H1 (cell line): ENCODE data around the gene PABPN1. TPM values are rescaled to one million over a fixed set of nuclear protein-coding genes. Genes with fewer than 3 reads are reported as not detected.

ENCODE experiments used
- BCL11A ChIP-seq, 2 experiments: IDR thresholded peaks; one replicate each; pipeline ENCODE4 v1.6.1; 2011; ENCODE audit warnings: low read depth in 2 of 2, low read length in 2 of 2, mild to moderate bottlenecking in 2 of 2
- EZH2 ChIP-seq: fragments of 200-600 bp; sonication (generic); IDR thresholded peaks from 2 replicates; pipeline ENCODE4 v1.7.1; 2012; ENCODE audit warnings: low read depth, mild to moderate bottlenecking, moderate library complexity, low read length, inconsistent platforms; ENCODE audit not compliant: severe bottlenecking
- GTF2F1 ChIP-seq: IDR thresholded peaks from 2 replicates; pipeline ENCODE4 v1.6.1; 2012; ENCODE audit warnings: low read depth, low read length, improper control_type of control experiment, borderline replicate concordance
- HDAC2 ChIP-seq, 2 experiments: fragments of 300-600 bp in 1 of 2; sonication (generic) in 1 of 2; IDR thresholded peaks; 2 replicates each; pipeline ENCODE4 v1.6.1; 2011 to 2012; ENCODE audit warnings: low read depth in 2 of 2, low read length in 2 of 2, mild to moderate bottlenecking in 2 of 2, moderate library complexity in 2 of 2, borderline replicate concordance in 1 of 2, inconsistent platforms in 1 of 2
- RAD21 ChIP-seq, 2 experiments: IDR thresholded peaks in 1 of 2; conservative IDR thresholded peaks in 1 of 2; 2 replicates each; pipeline ENCODE4 v1.6.1; 2011; ENCODE audit warnings: low read depth in 2 of 2, low read length in 2 of 2, improper control_type of control experiment in 1 of 2, inconsistent platforms in 1 of 2, mild to moderate bottlenecking in 1 of 2, moderate library complexity in 1 of 2
- polyA plus RNA-seq, 7 experiments: library from polyadenylated mRNA; depleted of rRNA in 3 of 7; stranded (reverse) in 5 of 7; unstranded in 2 of 7; fragments of >200 nt in 5 of 7; fragments of 200-250 nt in 2 of 7; gene quantifications; 1 replicate in 5 of 7; 2 replicates in 1 of 7; 4 replicates in 1 of 7; pipeline versions ENCODE4 v1.2.1 to v1.2.3, GENCODE V29; 2011 to 2013; ENCODE audit warnings: missing spikeins in 2 of 7, mixed read lengths in 2 of 7
- total RNA-seq: library from RNA; stranded (reverse); fragmentation: NEBNext Ultra II Directional; extraction: Animal tissue kit (Norgen Biotek cat#: 25700); gene quantifications from 2 replicates; pipeline ENCODE4 v1.2.1, GENCODE V29; 2021

Gene PABPN1
- total and polyA plus RNA-seq, 2 of the 8 experiments (the other 6 are each of a cell fraction or from before 2014, with no cell fraction given) = 300 to 331 TPM

GRCh38 chr14:23327947-23328744 is 6.9 kb downstream of the PABPN1 start (continued):
- TF ChIP-seq RAD21 (IDR thresholded peaks at IDR 0.05 in 1 of 2, conservative IDR thresholded peaks at IDR 0.05 in 1 of 2; ENCODE audit: low read depth in 2 of 2, low read length in 2 of 2) (peak; percentile 90 to 91), EZH2 (no peak), BCL11A (IDR thresholded peaks at IDR 0.05; ENCODE audit: low read depth in 2 of 2, low read length in 2 of 2) (no peak), GTF2F1 (no peak), HDAC2 (IDR thresholded peaks at IDR 0.05; ENCODE audit: borderline replicate concordance in 1 of 2, low read depth in 2 of 2, low read length in 2 of 2) (no peak)
